ENCODE results near the gene PCDHA8. TPM values are rescaled to one million over a fixed set of nuclear protein-coding genes. Genes with fewer than 3 reads are reported as not detected.

Gene PCDHA8
- total RNA-seq, 1 experiment from 2014 or later = not detected

- no TSS peak for BruUV-seq (replicated peaks)
- intact Hi-C loops (cut with micrococcal nuclease) = loop anchor here (1.0 kb wide), 1 partner anchor 159 kb away; no protein-coding TSS in a partner anchor
- no peak within 1 kb of the TSS for H3K27ac ChIP-seq (ENCODE audit: low read depth, low read length)
- no peak for ATAC-seq
- no peaks in the 10 kb centered on the region for H3K27me3 ChIP-seq (ENCODE audit: insufficient read depth, low read length)
- no peak within 1 kb of the TSS for H3K4me3 ChIP-seq (replicated peaks in 1 of 2; ENCODE audit: low read depth in 1 of 2, low read length in 2 of 2)
- ChIA-PET CTCF (interaction anchor here (1.4 kb wide), 1 partner anchor 158 kb away, joined by 3 read pairs; no protein-coding TSS in a partner anchor), RAD21 (ENCODE audit: low non-redundant PET in 1 of 2, low total read pairs in 2 of 2, uncharacterized antibody in 2 of 2, unreplicated experiment in 2 of 2) (interaction anchor here in 1 of 2 experiments (1.4 kb wide), 1 partner anchor 159 kb away, joined by 3 read pairs; no protein-coding TSS in a partner anchor), POLR2A (interaction anchor here (2.1 kb wide), 1 partner anchor 158 kb away, joined by 4 read pairs; no protein-coding TSS in a partner anchor)
- no peaks in the 10 kb centered on the region for H3K4me1 ChIP-seq (ENCODE audit: control insufficient read depth in 1 of 2, insufficient read depth in 2 of 2, low read length in 2 of 2)
- no peak within 1 kb of the TSS for H3K4me2 ChIP-seq (ENCODE audit: low read length)
- H3K9me3 ChIP-seq (ENCODE audit: control insufficient read depth in 1 of 2, insufficient read depth in 1 of 2, low read depth in 1 of 2, low read length in 2 of 2) = no peaks in the 10 kb centered on the region
- TF ChIP-seq SP1 (IDR thresholded peaks at IDR 0.05; ENCODE audit: low read depth) (no peak), YY1 (IDR thresholded peaks at IDR 0.05; ENCODE audit: extremely low read depth, insufficient replicate concordance, low read depth, low read length) (no peak), ATF3 (IDR thresholded peaks at IDR 0.05) (no peak), ZNF274 (IDR thresholded peaks at IDR 0.05; ENCODE audit: low read depth, low read length) (no peak), POLR2A (IDR thresholded peaks at IDR 0.05; ENCODE audit: borderline replicate concordance, extremely low read depth, insufficient read depth, insufficient read length) (no peak), JUND (IDR thresholded peaks at IDR 0.05) (no peak), ZFX (IDR thresholded peaks at IDR 0.05) (no peak), EGR1 (IDR thresholded peaks at IDR 0.05; ENCODE audit: low read depth) (no peak), CEBPB (IDR thresholded peaks at IDR 0.05; ENCODE audit: low read depth) (no peak), CBX3 (IDR thresholded peaks at IDR 0.05; ENCODE audit: low read depth) (no peak), SIN3A (IDR thresholded peaks at IDR 0.05; ENCODE audit: low read depth) (no peak), CTCF (IDR thresholded peaks at IDR 0.05 in 2 of 3, conservative IDR thresholded peaks at IDR 0.05 in 1 of 3; ENCODE audit: borderline replicate concordance in 1 of 3, insufficient read depth in 1 of 3, low read depth in 2 of 3, low read length in 2 of 3) (no peak), ZBTB33 (IDR thresholded peaks at IDR 0.05; ENCODE audit: extremely low read depth, insufficient replicate concordance, low read length) (no peak), EZH2phosphoT487 (IDR thresholded peaks at IDR 0.05; ENCODE audit: borderline replicate concordance) (no peak), ELF1 (IDR thresholded peaks at IDR 0.05; ENCODE audit: borderline replicate concordance, low read depth) (no peak), SRF (IDR thresholded peaks at IDR 0.05; ENCODE audit: low read depth) (no peak), MAX (IDR thresholded peaks at IDR 0.05) (no peak), FOSL1 (IDR thresholded peaks at IDR 0.05; ENCODE audit: low read depth) (no peak), RAD21 (IDR thresholded peaks at IDR 0.05; ENCODE audit: low read depth) (no peak), REST (IDR thresholded peaks at IDR 0.05; ENCODE audit: low read depth) (no peak)
- H4K20me1 ChIP-seq (ENCODE audit: insufficient read depth) = no peaks in the 10 kb centered on the region
- no peaks in the 10 kb centered on the region for H3K79me2 ChIP-seq (ENCODE audit: insufficient read depth, low read length)
- no peak within 1 kb of the TSS for H3K9ac ChIP-seq (ENCODE audit: low read length)
- DNase-seq (ENCODE audit: low read depth, low spot score) = no peak
- H3K36me3 ChIP-seq (ENCODE audit: control insufficient read depth in 1 of 2, insufficient read depth in 2 of 2, low read length in 2 of 2) = no peaks in the 10 kb centered on the region
- no peak within 1 kb of the TSS for H2AFZ ChIP-seq (ENCODE audit: low read depth, low read length, poor library complexity, severe bottlenecking)
- no peaks in the 10 kb centered on the region; the same call in 1 of the 2 replicates for H3K9me2 ChIP-seq (ENCODE audit: insufficient read depth)
Measured at GRCh38 chr5:140881889-140882590, 41.1 kb downstream of the PCDHA8 start, which contains the start of gene PCDHA13. PCDHA13 (plus strand) TSS chr5:140882124; CDS start chr5:140882269, 145 bp downstream.

Measured in HCT116 (cell line).